SKM-1 treated with dmso at 0.1 percent for 144 hours (cell line): ENCODE data around the gene SCGB1C1.
A peak's percentile ranks its signal among the peaks of the same experiment; 100 is the strongest.
"Not testable (repeated sequence)": the region's sequence is repeated elsewhere in the genome, so short reads cannot be mapped to it uniquely, and the experiment has no call there.

ENCODE experiments used
- DNase-seq: peaks from one replicate; lab custom pipeline; 2025; ENCODE audit not compliant: unreplicated experiment; lab: John Stamatoyannopoulos, UW

Gene SCGB1C1

GRCh38 chr11:236774-237767 lies 44.2 kb downstream of the SCGB1C1 start, which contains the start of gene PSMD13:
Gene PSMD13 (plus strand): TSS chr11:236976. CDS start chr11:237050, 74 bp downstream.
- DNase-seq, result peak; percentile 75

DNA sequence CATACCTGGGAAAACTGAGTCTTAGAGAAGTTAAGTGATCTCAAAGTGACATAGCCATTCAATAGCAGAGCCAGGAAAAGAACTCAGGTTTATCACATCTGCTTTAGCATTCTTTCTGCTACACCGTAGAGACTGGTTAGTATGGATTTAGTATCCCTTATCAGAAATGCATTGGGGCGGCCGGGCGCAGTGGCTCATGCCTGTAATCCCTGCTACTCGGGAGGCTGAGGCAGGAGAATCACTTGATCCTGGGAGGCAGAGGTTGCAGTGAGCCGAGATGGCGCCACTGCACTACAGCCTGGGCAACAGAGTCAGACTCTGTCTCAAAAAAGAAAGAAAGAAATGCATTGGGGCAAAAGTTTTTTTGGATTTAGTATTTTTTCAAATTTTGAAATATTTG lies 45.5 kb downstream of the SCGB1C1 start:
- DNase-seq, result not testable (repeated sequence)

- DNase-seq, result no peak
Observed at GRCh38 chr11:240315-240714, 47.4 kb downstream of the SCGB1C1 start.

DNA sequence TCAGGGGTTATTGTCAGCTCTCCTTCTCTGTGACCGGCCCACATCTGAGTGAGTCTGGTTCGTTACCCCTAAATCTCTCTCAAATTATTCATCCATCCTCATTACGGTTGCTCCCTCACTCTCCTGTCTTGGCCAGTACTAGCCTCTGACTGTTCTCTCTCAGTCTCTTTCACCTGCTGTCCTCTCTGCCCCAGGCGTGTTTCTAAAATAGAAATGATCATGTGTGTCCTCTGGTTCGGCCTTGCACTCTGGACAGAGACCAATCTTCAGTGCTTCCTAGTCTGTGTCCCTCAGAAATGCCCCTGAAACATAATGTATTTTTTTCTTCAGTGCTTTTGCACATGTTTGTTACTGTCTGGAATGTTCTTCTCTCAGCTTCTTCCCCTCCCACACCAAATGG lies 48.8 kb downstream of the SCGB1C1 start:
- DNase-seq, result no peak
